Activated CD8-positive, alpha-beta memory T cell treated with anti-CD3 and anti-CD28 coated beads for 24 hours (primary cell): Measurements from ENCODE around the gene MBD6.
"Not testable (repeated sequence)": the region's sequence is repeated elsewhere in the genome, so short reads cannot be mapped to it uniquely, and the experiment has no call there.

ENCODE experiments used
- DNase-seq: peaks from one replicate; pipeline ENCODE4 v3.0.0-alpha.2; 2020

MBD6 gene

GRCh38 chr12:57490126-57490525 is 32.5 kb upstream of the MBD6 start:
- DNase-seq, result no peak

GRCh38 chr12:57491393-57492280 is 31.0 kb upstream of the MBD6 start:
- DNase-seq, result no peak

GRCh38 chr12:57495051-57495701 is 27.4 kb upstream of the MBD6 start:
- DNase-seq, result not testable (repeated sequence)

GRCh38 chr12:57496822-57497221 is 25.8 kb upstream of the MBD6 start:
- DNase-seq, result no peak

GRCh38 chr12:57497223-57498131 is 25.1 kb upstream of the MBD6 start:
- DNase-seq, result no peak

- no peak for DNase-seq
These were observed 24.5 kb upstream of the MBD6 start for GRCh38 chr12:57498132-57498502.

- DNase-seq, result no peak
These were observed 24.1 kb upstream of the MBD6 start for GRCh38 chr12:57498571-57498970.

- DNase-seq, result no peak
These were observed 22.4 kb upstream of the MBD6 start for GRCh38 chr12:57500213-57500612.

GRCh38 chr12:57502311-57502969 is 20.2 kb upstream of the MBD6 start:
- not testable (repeated sequence) for DNase-seq

- not testable (repeated sequence) for DNase-seq
These were observed 16.1 kb upstream of the MBD6 start for GRCh38 chr12:57506541-57506940.

- not testable (repeated sequence) for DNase-seq
These were observed 14.8 kb upstream of the MBD6 start for GRCh38 chr12:57507796-57508195.

GRCh38 chr12:57511161-57511560 is 11.5 kb upstream of the MBD6 start:
- DNase-seq, result no peak

GRCh38 chr12:57511588-57512325 is 10.9 kb upstream of the MBD6 start:
- no peak for DNase-seq

- DNase-seq, result no peak
These were observed 10.0 kb upstream of the MBD6 start for GRCh38 chr12:57512665-57513064.

GRCh38 chr12:57513266-57513665 is 9.4 kb upstream of the MBD6 start:
- DNase-seq, result no peak

GRCh38 chr12:57513677-57514076 is 8.9 kb upstream of the MBD6 start:
- DNase-seq, result not testable (repeated sequence)

GRCh38 chr12:57514246-57514645 is 8.4 kb upstream of the MBD6 start:
- not testable (repeated sequence) for DNase-seq

GRCh38 chr12:57514720-57515407 is 7.8 kb upstream of the MBD6 start:
- DNase-seq, result no peak

GRCh38 chr12:57515408-57515933 is 7.2 kb upstream of the MBD6 start:
- DNase-seq, result no peak

GRCh38 chr12:57515934-57516541 is 6.6 kb upstream of the MBD6 start:
- DNase-seq, result no peak
